Hypothalamus (tissue), 51 donors: Measurements from ENCODE around the gene SLC26A2.

Experiments used
- DNase-seq, 51 donors: peaks; one replicate each; lab custom pipeline; 2025; lab: John Stamatoyannopoulos, UW

SLC26A2 gene

GRCh38 chr5:149959406-149960236, 937 bp upstream of the SLC26A2 start:
- peak in 5 of 51 donors; percentile 5 to 55 (median 6) for DNase-seq

GRCh38 chr5:149961186-149961685, 678 bp downstream of the SLC26A2 start:
- peak in 3 of 51 donors; percentile 23 to 41 (median 37) for DNase-seq

GRCh38 chr5:149961957-149962409, 1.4 kb downstream of the SLC26A2 start:
- DNase-seq: peak in 3 of 51 donors; percentile 1 to 21 (median 3)

- no peak for DNase-seq
Observed at GRCh38 chr5:149962601-149963300, 2.2 kb downstream of the SLC26A2 start.

GRCh38 chr5:149963729-149964128, 3.2 kb downstream of the SLC26A2 start:
- no peak for DNase-seq

GRCh38 chr5:149966946-149967345, 6.4 kb downstream of the SLC26A2 start:
- no peak for DNase-seq

- no peak for DNase-seq
Observed at GRCh38 chr5:149969181-149969930, 8.8 kb downstream of the SLC26A2 start.

- DNase-seq: no peak
Observed at GRCh38 chr5:149975409-149975808, 14.9 kb downstream of the SLC26A2 start.

GRCh38 chr5:149979896-149980295, 19.3 kb downstream of the SLC26A2 start:
- no peak for DNase-seq

- DNase-seq: no peak
Observed at GRCh38 chr5:149981206-149981605, 20.6 kb downstream of the SLC26A2 start.

GRCh38 chr5:149982505-149982904, 21.9 kb downstream of the SLC26A2 start:
- DNase-seq: no peak

- no peak for DNase-seq
Observed at GRCh38 chr5:149988126-149988525, 27.6 kb downstream of the SLC26A2 start.

- peak in 32 of 51 donors; percentile 2 to 75 (median 39) for DNase-seq
Observed at GRCh38 chr5:149990518-149991376, 30.2 kb downstream of the SLC26A2 start.

- no peak for DNase-seq
Observed at GRCh38 chr5:149993471-149993870, 32.9 kb downstream of the SLC26A2 start.

- DNase-seq: peak in 29 of 51 donors; percentile 9 to 66 (median 31)
Observed at GRCh38 chr5:149995385-149996204, 35.0 kb downstream of the SLC26A2 start.

- no peak for DNase-seq
Observed at GRCh38 chr5:149996205-149996890, 35.8 kb downstream of the SLC26A2 start.

GRCh38 chr5:149998281-149998680, 37.7 kb downstream of the SLC26A2 start:
- no peak for DNase-seq

- DNase-seq: no peak
Observed at GRCh38 chr5:149999359-149999758, 38.8 kb downstream of the SLC26A2 start.
